Measurements from ENCODE around the gene IFITM5.
"Not testable (repeated sequence)": the region's sequence is repeated elsewhere in the genome, so short reads cannot be mapped to it uniquely, and the experiment has no call there.

Gene IFITM5

GRCh38 chr11:316891-317301 lies 17.6 kb upstream of the IFITM5 start:
- Histone ChIP-seq H3K36me3 (ENCODE audit: insufficient read depth, low read length) (peaks cover 22% of the 10 kb centered on the region; the same call in 1 of the 2 replicates), H2AFZ (ENCODE audit: low read length, unreplicated experiment) (no peak overlapping the region), H3K79me2 (ENCODE audit: control insufficient read depth, insufficient read depth, low read length, unreplicated experiment) (peaks cover 71% of the 10 kb centered on the region), H3K27me3 (ENCODE audit: insufficient read depth, low read length) (no peaks in the 10 kb centered on the region), H3K4me3 (ENCODE audit: low read depth, low read length) (peak overlapping the region; percentile 85), H3K4me1 (ENCODE audit: control insufficient read depth, insufficient read depth, low read length, unreplicated experiment) (peaks cover 19% of the 10 kb centered on the region), H3K27ac (ENCODE audit: low read depth, low read length) (peak overlapping the region; percentile 91)

- H3K36me3 ChIP-seq (ENCODE audit: insufficient read depth, low read length): peaks cover 22% of the 10 kb centered on the region; the same call in 1 of the 2 replicates
- H3K4me1 ChIP-seq (ENCODE audit: control insufficient read depth, insufficient read depth, low read length, unreplicated experiment): peaks cover 22% of the 10 kb centered on the region
- peak overlapping the region; percentile 85 for H3K4me3 ChIP-seq (ENCODE audit: low read depth, low read length)
- peak overlapping the region; percentile 91 for H3K27ac ChIP-seq (ENCODE audit: low read depth, low read length)
- H2AFZ ChIP-seq (ENCODE audit: low read length, unreplicated experiment): no peak overlapping the region
- H3K79me2 ChIP-seq (ENCODE audit: control insufficient read depth, insufficient read depth, low read length, unreplicated experiment): peaks cover 74% of the 10 kb centered on the region
- no peaks in the 10 kb centered on the region for H3K27me3 ChIP-seq (ENCODE audit: insufficient read depth, low read length)
These were observed 16.8 kb upstream of the IFITM5 start for GRCh38 chr11:316031-316701.

- peak overlapping the region; percentile 85 for H3K4me3 ChIP-seq (ENCODE audit: low read depth, low read length)
- no peaks in the 10 kb centered on the region for H3K27me3 ChIP-seq (ENCODE audit: insufficient read depth, low read length)
- H3K79me2 ChIP-seq (ENCODE audit: control insufficient read depth, insufficient read depth, low read length, unreplicated experiment): peaks cover 73% of the 10 kb centered on the region
- peak overlapping the region; percentile 91 for H3K27ac ChIP-seq (ENCODE audit: low read depth, low read length)
- peaks cover 22% of the 10 kb centered on the region; the same call in 1 of the 2 replicates for H3K36me3 ChIP-seq (ENCODE audit: insufficient read depth, low read length)
- H3K4me1 ChIP-seq (ENCODE audit: control insufficient read depth, insufficient read depth, low read length, unreplicated experiment): peaks cover 22% of the 10 kb centered on the region
- H2AFZ ChIP-seq (ENCODE audit: low read length, unreplicated experiment): no peak overlapping the region
These were observed 16.2 kb upstream of the IFITM5 start for GRCh38 chr11:315516-315994.

- Histone ChIP-seq H2AFZ (ENCODE audit: low read length, unreplicated experiment) (no peak overlapping the region), H3K27ac (ENCODE audit: low read depth, low read length) (peak overlapping the region; percentile 91; the same call in 1 of the 2 replicates), H3K27me3 (ENCODE audit: insufficient read depth, low read length) (no peaks in the 10 kb centered on the region), H3K4me1 (ENCODE audit: control insufficient read depth, insufficient read depth, low read length, unreplicated experiment) (peaks cover 22% of the 10 kb centered on the region), H3K4me3 (ENCODE audit: low read depth, low read length) (peak overlapping the region; percentile 85), H3K36me3 (ENCODE audit: insufficient read depth, low read length) (peaks cover 22% of the 10 kb centered on the region; the same call in 1 of the 2 replicates), H3K79me2 (ENCODE audit: control insufficient read depth, insufficient read depth, low read length, unreplicated experiment) (peaks cover 69% of the 10 kb centered on the region)
These were observed 15.7 kb upstream of the IFITM5 start for GRCh38 chr11:315051-315481.

GRCh38 chr11:314554-314875 lies 15.2 kb upstream of the IFITM5 start:
- Histone ChIP-seq H3K79me2 (ENCODE audit: control insufficient read depth, insufficient read depth, low read length, unreplicated experiment) (peaks cover 69% of the 10 kb centered on the region), H3K36me3 (ENCODE audit: insufficient read depth, low read length) (peaks cover 20% of the 10 kb centered on the region; the same call in 1 of the 2 replicates), H3K27ac (ENCODE audit: low read depth, low read length) (peak overlapping the region; percentile 91), H3K4me1 (ENCODE audit: control insufficient read depth, insufficient read depth, low read length, unreplicated experiment) (peaks cover 22% of the 10 kb centered on the region), H3K4me3 (ENCODE audit: low read depth, low read length) (peak overlapping the region; percentile 85)
- not testable (repeated sequence) for H2AFZ ChIP-seq (ENCODE audit: low read length, unreplicated experiment); H3K27me3 ChIP-seq (ENCODE audit: insufficient read depth, low read length)

GRCh38 chr11:313787-314553 lies 14.6 kb upstream of the IFITM5 start, which contains the start of gene IFITM1:
Gene IFITM1, plus strand, starts transcription at chr11:314040. Its CDS starts 131 bp downstream, at chr11:314171.
- Histone ChIP-seq H3K27ac (ENCODE audit: low read depth, low read length) (peak within 1 kb of the TSS; percentile 91), H3K36me3 (ENCODE audit: insufficient read depth, low read length) (peaks cover 19% of the 10 kb centered on the region; the same call in 1 of the 2 replicates), H3K4me3 (ENCODE audit: low read depth, low read length) (peak within 1 kb of the TSS; percentile 85), H3K4me1 (ENCODE audit: control insufficient read depth, insufficient read depth, low read length, unreplicated experiment) (peaks cover 22% of the 10 kb centered on the region), H3K27me3 (ENCODE audit: insufficient read depth, low read length) (no peaks in the 10 kb centered on the region), H3K79me2 (ENCODE audit: control insufficient read depth, insufficient read depth, low read length, unreplicated experiment) (peaks cover 72% of the 10 kb centered on the region), H2AFZ (ENCODE audit: low read length, unreplicated experiment) (no peak within 1 kb of the TSS)

GRCh38 chr11:313304-313786 lies 14.0 kb upstream of the IFITM5 start:
- Histone ChIP-seq H2AFZ (ENCODE audit: low read length, unreplicated experiment) (no peak overlapping the region), H3K79me2 (ENCODE audit: control insufficient read depth, insufficient read depth, low read length, unreplicated experiment) (peaks cover 76% of the 10 kb centered on the region), H3K36me3 (ENCODE audit: insufficient read depth, low read length) (peaks cover 19% of the 10 kb centered on the region; the same call in 1 of the 2 replicates), H3K4me3 (ENCODE audit: low read depth, low read length) (peak overlapping the region; percentile 85), H3K27ac (ENCODE audit: low read depth, low read length) (peak overlapping the region; percentile 91), H3K27me3 (ENCODE audit: insufficient read depth, low read length) (no peaks in the 10 kb centered on the region), H3K4me1 (ENCODE audit: control insufficient read depth, insufficient read depth, low read length, unreplicated experiment) (peaks cover 22% of the 10 kb centered on the region)

- Histone ChIP-seq H2AFZ (ENCODE audit: low read length, unreplicated experiment) (no peak overlapping the region), H3K27ac (ENCODE audit: low read depth, low read length) (peak overlapping the region; percentile 91)
These were observed 12.9 kb upstream of the IFITM5 start for GRCh38 chr11:312092-312816.

GRCh38 chr11:311013-311748 lies 11.9 kb upstream of the IFITM5 start:
- H2AFZ ChIP-seq (ENCODE audit: low read length, unreplicated experiment); H3K27me3 ChIP-seq (ENCODE audit: insufficient read depth, low read length): not testable (repeated sequence)
- H3K4me1 ChIP-seq (ENCODE audit: control insufficient read depth, insufficient read depth, low read length, unreplicated experiment): peaks cover 17% of the 10 kb centered on the region
- H3K4me3 ChIP-seq (ENCODE audit: low read depth, low read length): peak overlapping the region; percentile 85
- peaks cover 59% of the 10 kb centered on the region for H3K79me2 ChIP-seq (ENCODE audit: control insufficient read depth, insufficient read depth, low read length, unreplicated experiment)
- peak overlapping the region; percentile 91 for H3K27ac ChIP-seq (ENCODE audit: low read depth, low read length)
- peaks cover 13% of the 10 kb centered on the region; the same call in 1 of the 2 replicates for H3K36me3 ChIP-seq (ENCODE audit: insufficient read depth, low read length)

More at GRCh38 chr11:312092-312816, 12.9 kb upstream of the IFITM5 start:
- peaks cover 70% of the 10 kb centered on the region for H3K79me2 ChIP-seq (ENCODE audit: control insufficient read depth, insufficient read depth, low read length, unreplicated experiment)
- H3K4me3 ChIP-seq (ENCODE audit: low read depth, low read length): peak overlapping the region; percentile 85
- no peaks in the 10 kb centered on the region for H3K27me3 ChIP-seq (ENCODE audit: insufficient read depth, low read length)
- peaks cover 19% of the 10 kb centered on the region; the same call in 1 of the 2 replicates for H3K36me3 ChIP-seq (ENCODE audit: insufficient read depth, low read length)
- H3K4me1 ChIP-seq (ENCODE audit: control insufficient read depth, insufficient read depth, low read length, unreplicated experiment): peaks cover 17% of the 10 kb centered on the region

All from ACC112 (cell line).